ENCODE results near the gene SMTN.

Gene SMTN

DNA sequence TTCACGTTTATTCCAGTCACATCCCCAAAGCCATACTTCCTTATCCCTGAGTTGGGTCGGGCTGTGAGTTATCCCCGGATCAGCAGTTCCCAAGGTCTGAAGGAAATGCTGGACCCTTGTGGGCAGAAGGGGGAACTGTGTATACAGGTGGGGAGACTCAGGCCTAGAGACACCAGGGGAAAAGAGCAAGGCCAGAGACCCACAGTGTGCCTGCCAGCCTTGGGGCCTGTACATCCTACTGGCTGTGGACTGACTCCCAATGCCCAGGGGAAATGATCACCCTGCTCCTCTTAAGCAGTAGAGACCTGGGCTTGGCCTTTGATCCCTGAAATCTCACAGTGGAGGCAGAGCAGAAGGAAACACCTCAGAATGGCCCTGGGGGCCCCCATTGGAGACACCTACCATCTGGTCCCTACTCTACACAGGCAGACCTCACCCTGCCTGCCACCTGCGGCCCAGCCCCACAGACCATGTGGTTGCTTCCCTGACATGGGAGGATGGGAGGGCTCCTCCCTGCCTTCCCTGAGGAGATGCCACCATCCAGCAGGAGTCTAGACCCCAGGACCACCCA is 25.0 kb downstream of the SMTN start:
- no peak for DNase-seq

DNA sequence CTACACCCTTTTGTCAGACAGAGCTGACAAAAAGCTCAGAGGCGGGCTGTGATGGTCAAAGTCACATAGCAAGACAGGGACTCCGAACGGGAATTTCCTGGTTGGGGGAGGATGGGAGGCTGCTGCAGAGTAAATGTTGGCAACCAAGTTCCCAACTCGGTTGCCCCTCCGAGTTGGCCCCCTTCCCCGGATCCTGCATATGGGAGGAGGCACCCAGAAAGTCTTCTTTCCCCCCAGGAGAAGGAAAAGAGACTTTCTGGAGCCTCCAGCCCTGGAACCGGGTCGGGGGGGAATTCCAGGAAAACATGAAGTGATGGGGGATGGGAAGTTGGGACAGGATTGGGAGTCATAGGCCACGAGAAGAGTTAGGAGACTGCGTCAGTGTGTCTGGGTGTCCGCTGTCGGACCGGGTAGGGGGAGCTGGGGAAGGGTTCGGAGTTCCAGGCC is 25.6 kb downstream of the SMTN start:
- DNase-seq: no peak

DNA sequence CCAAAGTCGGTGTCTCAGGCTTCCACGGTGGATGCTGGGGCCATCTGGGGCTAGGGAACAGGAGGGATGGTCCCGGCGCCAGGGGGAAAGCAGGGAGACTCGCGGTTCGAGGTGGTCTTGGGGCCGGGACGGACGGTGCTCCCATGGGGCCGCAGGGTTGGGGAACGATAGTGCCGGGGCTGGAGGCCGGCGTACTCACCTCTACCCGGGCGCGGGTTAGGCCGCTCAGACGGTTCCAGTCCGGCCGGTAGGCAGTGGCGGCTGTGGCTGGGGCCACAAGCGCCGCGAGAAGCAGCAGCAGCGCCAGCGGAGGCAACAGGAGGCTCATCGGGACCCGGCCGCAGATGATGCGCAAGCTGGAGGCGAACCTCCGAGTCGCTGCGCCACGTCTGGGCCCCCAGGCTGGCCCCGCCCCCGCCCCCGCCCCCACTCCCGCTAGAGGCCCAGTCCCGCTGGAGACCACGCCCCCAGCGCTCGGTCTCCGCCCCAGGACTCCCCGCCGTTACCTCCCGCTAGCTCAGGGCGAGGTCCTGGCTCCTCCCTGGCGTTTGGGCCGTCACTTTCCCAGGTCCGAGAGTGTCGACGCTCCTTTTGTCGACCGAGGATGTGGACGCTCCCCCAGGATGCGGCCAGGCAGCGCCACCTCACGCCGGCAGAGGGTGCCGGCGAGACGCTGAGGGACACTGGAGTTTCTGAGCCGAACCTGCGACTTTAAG is 26.2 kb downstream of the SMTN start, which contains the start of gene SELENOM:
Gene SELENOM (minus strand): TSS at position 391 of the 716 bp plus-strand sequence. CDS start 63 bp downstream, at position 328.
- DNase-seq: peak; percentile 91

DNA sequence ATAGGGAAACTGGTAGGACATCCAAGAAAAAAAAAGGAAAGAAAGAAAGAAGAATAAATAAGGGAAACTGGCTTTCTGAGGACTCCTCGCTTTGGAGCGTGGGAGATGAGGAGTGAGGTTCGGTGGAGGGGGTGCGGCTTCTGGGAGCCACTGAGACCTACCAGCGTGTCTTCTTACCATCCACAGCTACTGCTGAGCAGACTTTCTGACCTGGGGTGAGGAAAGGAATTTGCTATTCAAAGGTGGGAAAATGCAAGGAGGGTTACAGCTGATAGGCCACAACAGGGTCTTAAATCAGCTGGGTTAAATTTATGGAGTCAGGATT is 26.7 kb downstream of the SMTN start:
- DNase-seq: no peak

DNA sequence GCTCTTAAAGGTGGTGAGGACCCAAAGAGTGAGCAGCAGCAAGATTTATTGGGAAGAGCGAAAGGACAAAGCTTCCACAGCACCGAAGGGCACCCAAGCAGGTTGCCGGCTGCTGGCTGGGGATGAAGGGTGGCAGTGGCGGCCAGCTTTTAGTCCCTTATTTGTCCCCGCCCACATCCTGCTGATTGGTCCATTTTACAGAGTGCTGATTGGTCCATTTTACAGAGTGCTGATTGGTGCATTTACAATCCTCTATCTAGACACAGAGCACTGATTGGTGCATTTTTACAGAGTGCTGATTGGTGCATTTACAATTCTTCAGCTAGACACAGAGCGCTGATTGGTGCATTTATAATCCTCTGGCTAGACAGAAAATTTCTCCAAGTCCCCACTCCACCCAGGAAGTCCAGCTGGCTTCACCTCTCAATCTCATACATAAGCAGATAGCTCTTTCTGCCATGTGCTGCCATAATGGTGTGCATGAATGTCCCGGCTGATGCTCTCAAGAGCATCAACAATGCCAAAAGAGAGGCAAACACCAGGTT is 31.5 kb downstream of the SMTN start:
- peak; percentile 1 for DNase-seq

DNA sequence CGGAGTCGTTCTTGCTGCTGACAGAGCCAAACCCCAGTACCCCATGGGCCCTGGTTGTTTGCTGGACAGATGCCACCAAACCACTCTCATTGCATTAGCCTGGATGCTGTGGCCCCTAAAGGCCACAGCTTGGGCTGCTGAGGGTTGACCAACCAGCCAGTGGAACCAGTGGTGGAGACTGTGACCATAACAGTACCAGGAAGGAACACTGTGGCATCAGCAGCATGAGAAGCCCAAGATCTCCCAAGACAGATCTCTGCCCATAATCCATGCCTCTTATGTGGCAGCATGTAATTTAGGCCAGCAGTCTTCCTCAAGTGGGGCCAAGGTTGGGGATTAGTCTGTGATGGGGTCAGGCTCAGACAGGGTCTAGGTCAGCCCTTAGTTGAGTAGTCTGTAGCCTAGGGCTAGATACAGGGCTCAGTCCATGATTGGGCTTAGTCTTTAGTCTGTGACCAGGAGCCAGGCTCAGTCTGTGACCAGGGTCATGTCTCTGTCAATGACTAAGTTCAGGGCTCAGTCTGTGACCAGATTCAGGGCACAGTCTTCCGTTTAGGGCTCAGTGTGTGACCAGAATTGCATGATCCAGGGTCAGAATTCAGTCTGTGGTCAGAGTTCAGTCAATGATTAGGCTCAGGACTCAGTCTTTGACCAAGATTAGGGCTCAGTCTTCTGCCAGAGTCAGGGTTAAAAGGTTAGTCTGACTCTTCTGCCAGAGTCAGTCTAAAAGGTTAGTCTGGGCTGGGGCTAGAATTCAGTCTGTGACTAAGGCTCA is 37.1 kb downstream of the SMTN start:
- DNase-seq: no peak

DNA sequence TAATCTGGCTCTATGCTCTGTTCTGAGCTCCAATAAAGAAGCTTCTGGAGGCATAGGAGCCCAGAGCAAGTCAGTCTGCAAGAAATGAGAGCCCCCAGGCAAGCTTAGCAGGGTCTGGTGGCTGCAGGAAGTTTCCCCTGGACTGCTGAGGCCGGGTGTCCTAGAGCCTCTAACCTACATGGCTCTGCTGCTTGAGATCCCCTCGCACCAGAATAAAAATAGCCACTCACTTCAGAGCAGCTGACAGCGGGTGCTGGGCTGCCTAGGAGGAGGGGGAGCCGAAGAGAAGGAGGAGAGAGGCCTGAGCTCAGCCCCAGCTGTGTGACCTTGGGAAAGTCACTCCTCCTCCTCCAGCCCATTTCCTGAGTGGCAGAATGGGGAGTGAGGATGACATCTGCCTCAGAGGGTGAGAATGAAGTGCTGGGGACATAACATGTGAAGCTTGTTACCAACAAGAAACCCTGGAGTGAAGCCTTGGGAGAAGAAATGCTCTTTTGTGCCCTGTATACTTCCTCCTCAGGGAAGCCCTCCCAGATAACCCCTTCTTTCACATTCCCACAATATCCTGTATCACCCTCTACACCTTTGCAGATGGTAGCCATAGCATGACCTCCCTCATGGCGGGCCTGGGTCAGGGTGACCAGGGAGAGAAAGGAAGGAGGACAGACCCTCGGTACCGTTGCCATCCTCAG is 38.1 kb downstream of the SMTN start:
- no peak for DNase-seq

DNA sequence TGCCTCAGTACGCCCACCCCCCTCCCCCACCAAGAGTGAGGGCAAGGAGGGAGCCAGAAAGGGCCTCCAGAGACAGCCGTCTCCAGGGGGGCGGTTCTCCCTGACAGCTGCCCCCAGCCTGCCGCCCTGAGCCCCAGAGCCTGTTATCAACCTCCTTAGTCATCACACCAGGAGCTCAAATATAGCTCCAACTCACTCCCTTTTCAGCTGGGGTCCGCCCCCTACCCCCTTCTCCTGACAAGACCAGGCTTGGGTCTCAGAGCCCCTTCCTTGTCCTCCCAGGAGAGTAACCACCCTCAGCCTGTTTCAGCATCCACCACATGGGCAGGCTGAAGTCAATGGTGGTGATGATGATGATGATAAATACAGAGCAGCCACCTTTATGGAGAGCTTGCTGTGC is 39.1 kb downstream of the SMTN start:
- no peak for DNase-seq

DNA sequence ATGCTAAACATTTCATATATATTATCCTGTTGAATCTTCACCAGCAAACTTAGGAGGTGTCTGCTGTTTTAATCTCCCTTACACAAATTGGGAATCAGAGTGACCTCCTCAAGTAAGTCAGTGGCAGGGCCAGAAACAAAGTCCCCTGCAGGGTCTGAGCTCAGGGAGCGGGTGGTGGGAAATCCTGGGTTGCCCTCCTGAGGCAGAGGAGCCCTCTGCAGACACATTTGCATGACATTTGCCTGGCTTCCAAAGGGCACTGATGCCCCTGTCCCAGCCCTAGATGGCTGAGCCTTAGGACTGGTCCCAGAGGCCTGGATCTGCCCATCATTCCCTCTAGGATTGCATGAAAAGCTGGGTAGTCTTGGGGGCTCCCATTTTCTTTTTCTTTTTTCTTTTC is 39.5 kb downstream of the SMTN start:
- DNase-seq: no peak

DNA sequence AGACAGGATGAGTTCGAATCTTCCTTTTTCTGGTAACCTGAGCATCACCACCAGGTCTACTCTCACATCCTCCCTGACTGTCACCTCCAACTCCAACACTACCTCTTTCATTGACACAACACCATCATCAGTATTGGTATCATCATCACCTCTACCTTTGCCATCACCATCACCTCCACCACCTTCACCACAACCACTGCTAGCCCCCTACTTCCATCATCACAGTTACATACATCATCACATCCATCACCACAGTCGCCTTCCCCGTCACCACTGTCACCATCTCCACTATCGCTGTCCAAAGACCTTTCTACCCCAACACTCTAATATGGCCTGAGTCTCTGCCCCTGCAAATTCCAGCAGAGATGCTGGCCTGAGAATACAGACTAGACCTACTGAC is 40.3 kb downstream of the SMTN start:
- no peak for DNase-seq

DNA sequence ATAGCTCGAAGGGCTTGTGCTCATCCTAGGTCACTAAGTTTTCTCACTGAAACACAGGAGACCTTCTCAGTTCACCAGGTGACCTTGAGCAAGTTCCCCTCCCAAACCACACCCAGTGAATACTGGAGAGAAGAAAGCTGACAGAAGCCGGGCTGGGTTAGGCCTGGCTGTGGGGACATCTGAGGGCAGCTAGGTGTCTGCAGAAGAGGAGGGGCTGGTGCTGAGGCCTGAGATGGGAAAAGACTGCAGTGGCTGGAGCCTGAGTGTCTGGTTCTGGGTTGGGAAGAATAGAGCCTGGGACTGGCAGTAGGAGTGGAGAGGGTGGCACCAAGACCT is 41.0 kb downstream of the SMTN start:
- DNase-seq: no peak

DNA sequence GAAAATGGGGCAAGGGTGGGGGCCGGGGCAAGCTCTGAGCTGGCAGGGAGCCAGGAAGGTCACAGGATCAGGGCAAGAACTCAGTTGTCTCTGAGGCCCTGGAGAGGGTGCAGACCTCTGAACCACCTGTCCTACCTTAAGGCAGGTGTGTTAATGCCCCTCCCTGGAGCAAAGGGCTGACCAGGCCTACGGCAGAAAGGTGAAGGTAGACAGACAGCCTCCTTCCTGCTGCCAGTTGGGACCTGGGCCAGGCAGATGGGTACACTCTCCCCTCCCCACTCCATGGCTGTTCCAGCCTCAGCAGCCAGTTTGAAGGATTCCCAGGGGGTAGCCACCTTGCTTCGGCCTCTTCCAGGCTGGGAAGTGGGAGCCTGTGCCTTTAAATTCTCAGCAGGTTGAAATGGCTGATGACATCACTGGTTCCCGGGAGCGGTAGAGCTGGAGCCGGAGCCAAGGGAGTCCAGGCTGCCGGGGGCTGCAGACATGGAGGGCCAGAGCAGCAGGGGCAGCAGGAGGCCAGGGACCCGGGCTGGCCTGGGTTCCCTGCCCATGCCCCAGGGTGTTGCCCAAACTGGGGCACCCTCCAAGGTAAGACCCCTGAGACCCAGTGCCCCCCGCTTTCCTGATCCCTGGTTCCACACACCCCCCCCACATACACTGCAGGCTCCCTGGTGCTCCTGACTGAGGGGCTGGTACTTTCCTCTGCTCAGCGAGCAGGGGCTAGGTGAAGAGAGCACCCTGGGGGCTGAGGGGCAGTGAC is 41.6 kb downstream of the SMTN start, which contains the start of gene INPP5J:
Gene INPP5J (plus strand): TSS at position 435 of the 760 bp plus-strand sequence. CDS start 49 bp downstream, at position 484.
- DNase-seq: no peak

DNA sequence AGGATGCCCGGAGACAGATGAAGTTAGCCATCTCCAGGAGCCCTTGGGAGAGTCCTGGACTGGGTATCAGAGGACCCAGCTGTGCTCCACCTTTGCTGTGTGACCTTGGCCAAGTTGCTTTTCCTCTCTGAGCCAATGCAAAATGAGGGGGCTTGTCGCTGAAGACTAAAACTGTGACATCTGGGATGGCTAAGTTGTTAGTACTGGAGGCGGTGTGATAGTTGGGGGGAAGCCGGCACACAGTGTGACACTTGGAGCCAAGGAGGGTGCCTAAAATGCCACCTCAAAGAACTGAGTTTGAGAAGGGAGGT is 42.1 kb downstream of the SMTN start:
- DNase-seq: no peak

DNA sequence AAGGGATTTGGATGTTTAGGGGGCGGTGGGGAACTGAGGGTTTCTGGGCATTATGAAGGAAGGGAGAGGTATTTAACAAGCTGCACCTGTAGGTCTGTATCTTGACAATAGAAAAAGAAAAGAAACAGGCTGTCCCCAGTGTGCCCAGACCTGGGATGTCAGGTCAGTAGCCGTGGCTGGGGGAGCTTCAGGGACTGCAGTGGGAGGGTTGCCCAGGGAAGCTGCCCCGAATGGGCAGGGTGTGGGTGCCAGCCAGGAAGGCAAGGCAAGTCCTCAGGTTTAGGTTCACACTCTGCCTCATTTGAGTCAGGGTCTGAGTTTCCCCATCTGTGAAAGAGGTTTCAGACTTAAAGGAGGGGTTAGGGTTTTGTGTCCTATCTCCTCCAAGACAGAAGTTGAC is 43.2 kb downstream of the SMTN start:
- no peak for DNase-seq

DNA sequence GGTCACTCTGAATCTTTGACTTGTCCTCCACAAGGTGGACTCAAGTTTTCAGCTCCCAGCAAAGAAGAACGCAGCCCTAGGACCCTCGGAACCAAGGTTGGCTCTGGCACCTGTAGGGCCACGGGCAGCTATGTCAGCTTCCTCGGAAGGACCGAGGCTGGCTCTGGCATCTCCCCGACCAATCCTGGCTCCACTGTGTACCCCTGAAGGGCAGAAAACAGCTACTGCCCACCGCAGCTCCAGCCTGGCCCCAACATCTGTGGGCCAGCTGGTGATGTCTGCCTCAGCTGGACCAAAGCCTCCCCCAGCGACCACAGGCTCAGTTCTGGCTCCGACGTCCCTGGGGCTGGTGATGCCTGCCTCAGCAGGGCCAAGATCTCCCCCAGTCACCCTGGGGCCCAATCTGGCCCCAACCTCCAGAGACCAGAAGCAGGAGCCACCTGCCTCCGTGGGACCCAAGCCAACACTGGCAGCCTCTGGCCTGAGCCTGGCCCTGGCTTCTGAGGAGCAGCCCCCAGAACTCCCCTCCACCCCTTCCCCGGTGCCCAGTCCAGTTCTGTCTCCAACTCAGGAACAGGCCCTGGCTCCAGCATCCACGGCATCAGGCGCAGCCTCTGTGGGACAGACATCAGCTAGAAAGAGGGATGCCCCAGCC is 43.8 kb downstream of the SMTN start:
- DNase-seq: no peak

DNA sequence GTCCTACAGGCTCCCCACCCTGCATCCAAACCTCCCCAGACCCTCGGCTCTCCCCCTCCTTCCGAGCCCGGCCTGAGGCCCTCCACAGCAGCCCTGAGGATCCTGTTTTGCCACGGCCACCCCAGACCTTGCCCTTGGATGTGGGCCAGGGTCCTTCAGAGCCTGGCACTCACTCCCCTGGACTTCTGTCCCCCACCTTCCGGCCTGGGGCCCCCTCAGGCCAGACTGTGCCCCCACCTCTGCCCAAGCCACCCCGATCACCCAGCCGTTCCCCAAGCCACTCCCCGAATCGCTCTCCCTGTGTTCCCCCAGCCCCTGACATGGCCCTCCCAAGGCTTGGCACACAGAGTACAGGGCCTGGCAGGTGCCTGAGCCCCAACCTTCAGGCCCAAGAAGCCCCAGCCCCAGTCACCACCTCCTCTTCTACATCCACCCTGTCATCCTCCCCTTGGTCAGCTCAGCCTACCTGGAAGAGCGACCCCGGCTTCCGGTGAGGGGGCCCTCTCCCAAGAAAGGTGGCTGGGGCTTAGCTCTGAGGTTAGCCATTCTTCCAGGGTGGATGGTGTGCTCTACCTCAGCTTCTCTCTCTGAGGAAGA is 44.5 kb downstream of the SMTN start:
- no peak for DNase-seq

DNA sequence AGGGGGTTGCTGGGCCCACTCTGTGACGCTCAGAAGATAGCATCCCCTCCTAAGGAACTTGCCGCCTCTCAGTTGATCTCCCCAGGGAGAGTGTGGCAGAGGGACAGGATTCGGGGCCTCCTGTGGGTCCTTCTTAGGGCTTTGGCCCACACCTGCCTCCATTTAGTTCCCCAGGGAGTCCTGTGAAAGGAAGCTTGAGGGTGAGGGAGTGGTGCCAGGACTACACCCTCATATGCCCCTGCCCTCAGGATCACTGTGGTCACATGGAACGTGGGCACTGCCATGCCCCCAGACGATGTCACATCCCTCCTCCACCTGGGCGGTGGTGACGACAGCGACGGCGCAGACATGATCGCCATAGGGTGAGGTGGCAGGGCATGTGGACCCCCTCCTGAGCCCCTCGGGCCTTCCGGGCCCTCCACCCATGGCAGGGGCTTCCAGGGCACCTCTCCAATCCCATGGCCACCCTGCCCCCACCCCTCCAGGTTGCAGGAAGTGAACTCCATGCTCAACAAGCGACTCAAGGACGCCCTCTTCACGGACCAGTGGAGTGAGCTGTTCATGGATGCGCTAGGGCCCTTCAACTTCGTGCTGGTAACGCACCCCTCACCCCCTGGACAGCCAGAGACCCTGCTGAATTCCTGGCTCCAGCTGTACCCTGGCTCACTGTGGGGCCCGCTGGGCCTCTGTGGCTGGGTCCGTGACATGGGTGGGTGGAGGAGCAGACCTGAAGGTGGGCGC is 45.2 kb downstream of the SMTN start:
- DNase-seq: no peak

DNA sequence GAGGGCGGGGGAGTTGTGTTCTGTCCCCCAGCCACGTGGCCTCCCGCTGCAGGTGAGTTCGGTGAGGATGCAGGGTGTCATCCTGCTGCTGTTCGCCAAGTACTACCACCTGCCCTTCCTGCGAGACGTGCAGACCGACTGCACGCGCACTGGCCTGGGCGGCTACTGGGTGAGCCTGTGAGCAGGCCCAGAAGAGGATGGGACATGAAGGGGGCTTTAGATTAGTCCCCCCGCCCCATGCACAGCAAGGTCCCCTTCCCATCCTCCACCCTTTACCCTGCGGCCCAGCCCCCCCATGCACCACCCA is 45.7 kb downstream of the SMTN start:
- DNase-seq: no peak

DNA sequence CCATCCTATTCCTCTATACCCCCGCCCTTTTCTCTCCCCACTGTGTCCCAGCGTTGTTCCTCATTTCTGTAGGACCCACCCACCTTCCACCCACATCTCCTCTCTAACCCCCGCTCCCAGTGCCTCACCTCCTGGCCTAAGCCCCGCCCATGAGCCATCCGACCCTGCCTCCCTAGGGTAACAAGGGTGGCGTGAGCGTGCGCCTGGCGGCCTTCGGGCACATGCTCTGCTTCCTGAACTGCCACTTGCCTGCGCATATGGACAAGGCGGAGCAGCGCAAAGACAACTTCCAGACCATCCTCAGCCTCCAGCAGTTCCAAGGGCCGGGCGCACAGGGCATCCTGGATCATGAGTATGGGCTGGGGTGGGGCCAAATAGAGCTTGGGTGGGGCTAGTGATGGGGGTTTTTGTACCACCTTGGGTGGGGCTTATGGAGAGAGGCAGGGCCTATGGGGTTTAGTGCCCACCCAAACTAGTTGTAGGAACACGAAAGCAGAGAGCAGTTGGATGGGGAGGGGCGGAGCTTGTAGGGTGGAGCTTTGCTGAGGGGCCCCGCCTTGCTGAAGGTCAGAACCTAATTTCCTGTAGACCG is 46.2 kb downstream of the SMTN start:
- no peak for DNase-seq

DNA sequence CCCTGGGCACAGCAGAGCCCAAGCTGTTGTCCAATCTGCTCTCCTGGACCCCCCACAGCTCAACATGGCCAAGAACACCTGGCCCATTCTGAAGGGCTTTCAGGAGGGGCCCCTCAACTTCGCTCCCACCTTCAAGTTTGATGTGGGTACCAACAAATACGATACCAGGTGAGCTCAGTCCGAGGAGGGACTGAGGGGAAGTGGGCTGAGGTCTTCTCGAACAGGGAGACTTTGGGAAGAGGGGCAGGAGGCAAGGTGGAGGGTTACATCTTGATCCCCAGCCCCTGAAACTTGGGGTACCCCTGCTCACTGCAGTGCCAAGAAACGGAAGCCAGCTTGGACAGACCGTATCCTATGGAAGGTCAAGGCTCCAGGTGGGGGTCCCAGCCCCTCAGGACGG is 47.0 kb downstream of the SMTN start:
- no peak for DNase-seq

DNA sequence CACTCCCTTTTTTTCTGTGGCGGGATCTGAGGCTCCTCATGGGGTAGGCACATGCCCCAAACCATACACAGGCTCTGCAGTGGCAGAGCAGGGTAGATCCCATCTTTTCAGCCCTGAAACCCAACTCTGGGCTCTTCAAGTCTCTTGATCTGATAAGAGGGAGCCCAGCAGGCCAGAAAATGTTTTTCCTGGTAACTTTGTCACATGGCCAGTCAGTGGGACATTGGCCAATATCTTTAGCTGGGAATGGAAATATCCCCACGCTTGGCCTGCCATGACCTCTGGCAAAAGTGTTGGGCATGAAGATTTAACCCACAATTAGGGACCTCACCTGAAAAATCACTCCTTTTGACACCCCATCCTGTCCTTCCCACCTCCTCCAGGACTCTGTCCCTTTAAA is 49.8 kb downstream of the SMTN start:
- DNase-seq: no peak
